ENCODE results near the gene MDGA2. TPM values are rescaled to one million over a fixed set of nuclear protein-coding genes. Genes with fewer than 3 reads are reported as not detected.

The MDGA2 gene
- total RNA-seq, 2 experiments from 2014 or later, result not detected

DNA sequence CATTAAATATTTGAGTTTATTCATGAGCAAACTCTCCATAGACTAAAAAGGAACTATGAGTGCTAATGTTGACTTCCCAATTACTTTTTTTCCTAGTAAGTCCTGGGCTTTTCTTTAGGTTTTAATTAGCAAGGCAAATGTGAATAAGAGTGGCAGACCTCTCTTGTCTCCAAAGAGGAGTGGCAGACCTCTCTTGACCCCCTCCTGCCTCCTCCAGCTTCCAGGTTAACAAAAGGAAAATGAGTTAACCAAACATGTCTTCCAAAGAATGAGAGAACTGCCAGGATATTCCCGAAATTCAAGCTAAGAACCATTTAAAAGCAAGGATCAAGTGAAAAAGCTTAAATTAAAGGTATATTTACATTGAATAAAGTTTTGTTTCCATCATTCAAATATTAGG lies 253.2 kb downstream of the MDGA2 start:
- POLR2A ChIA-PET, result no interaction called here
- no peak for ATAC-seq (ENCODE audit: low read depth)
- H3K4me3 Mint-ChIP-seq, result no peak overlapping the region

DNA sequence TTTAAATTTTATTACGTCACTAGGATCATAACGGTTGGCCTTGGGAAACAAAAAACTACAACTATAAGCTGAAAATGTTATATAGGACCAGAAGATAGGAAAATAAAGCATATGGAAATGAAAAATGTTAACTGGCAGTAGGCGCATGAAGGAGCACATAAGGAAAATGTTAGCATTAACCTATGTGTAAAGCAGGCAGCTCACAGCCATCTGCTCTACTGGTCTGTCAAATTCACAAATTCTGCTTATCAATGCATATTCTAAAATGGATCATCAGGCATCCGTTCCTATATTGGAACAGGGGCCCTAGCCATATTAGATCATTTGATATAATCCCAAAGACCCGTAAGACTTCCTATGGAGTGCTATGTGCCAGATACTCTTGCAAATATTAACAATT lies 263.9 kb downstream of the MDGA2 start:
- DNase-seq, result no peak
- Mint-ChIP-seq H3K4me1 (no peaks in the 10 kb centered on the region), H3K4me3 (no peak overlapping the region), H3K27ac (no peak overlapping the region), H3K36me3 (no peaks in the 10 kb centered on the region), H3K9me3 (peaks cover 2% of the 10 kb centered on the region), H3K27me3 (no peaks in the 10 kb centered on the region)
- ATAC-seq (ENCODE audit: low read depth), result no peak
- POLR2A ChIA-PET, result no interaction called here

More for the DNA sequence above, 253.2 kb downstream of the MDGA2 start:
- H3K9me3 Mint-ChIP-seq, result peaks cover 2% of the 10 kb centered on the region
- H3K27me3 Mint-ChIP-seq, result no peaks in the 10 kb centered on the region
- H3K36me3 Mint-ChIP-seq, result no peaks in the 10 kb centered on the region
- no peak overlapping the region for H3K27ac Mint-ChIP-seq
- no peaks in the 10 kb centered on the region for H3K4me1 Mint-ChIP-seq
- DNase-seq, result no peak

DNA sequence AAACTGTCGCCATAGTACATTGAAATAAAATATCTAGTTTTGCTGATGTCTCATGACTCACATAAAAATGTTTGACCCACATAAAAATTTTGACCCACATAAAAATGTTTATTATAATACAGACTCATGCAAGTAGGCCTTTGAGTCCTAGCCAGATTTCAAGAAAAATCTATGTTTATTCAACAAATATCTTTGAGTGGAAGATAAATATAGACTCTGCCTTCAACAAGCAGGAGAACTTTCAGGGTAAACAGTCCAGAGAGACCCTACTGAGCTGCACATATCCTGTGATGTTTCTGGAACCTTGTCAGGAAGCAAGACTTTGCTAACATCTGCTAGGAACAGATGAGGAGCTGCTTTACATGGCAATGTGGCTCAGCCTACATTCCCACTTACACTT lies 283.1 kb downstream of the MDGA2 start:
- Mint-ChIP-seq H3K36me3 (no peaks in the 10 kb centered on the region), H3K27ac (no peak overlapping the region), H3K4me3 (no peak overlapping the region), H3K27me3 (no peaks in the 10 kb centered on the region), H3K4me1 (no peaks in the 10 kb centered on the region), H3K9me3 (peaks cover 3% of the 10 kb centered on the region)
- no peak for ATAC-seq (ENCODE audit: low read depth)
- POLR2A ChIA-PET, result no interaction called here
- no peak for DNase-seq

DNA sequence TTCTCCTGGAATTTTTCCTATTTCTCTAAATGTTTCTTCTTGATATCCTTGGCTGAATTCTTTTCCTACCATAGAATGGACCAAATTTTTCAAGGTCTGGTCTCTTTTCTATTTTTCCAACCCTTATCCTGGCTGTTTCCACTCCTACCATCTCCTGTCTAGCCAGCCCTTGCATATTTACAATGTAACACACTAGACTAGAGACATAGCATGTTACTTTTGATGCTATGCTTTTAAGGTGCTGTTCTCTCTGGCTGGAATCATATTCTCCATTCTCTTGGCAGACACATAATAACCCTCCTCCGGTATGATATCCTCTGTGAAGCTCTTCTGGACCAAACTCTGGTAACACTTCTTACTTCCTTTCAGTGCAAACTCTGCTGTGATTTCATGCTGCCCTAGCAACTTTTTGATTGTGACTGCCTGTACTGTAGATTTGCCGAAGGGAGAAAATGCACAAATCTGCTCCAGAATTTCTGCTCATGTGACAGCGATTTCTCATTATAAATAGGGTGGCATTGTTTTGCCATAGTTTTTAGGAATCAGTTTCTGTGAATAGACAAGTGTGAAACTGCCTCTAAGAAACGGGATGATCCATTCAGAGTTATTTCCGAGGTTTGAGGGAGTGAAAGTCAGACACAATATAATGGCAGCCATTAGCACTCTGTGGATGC lies 284.4 kb downstream of the MDGA2 start:
- Mint-ChIP-seq H3K4me3 (no peak overlapping the region), H3K4me1 (no peaks in the 10 kb centered on the region), H3K27ac (no peak overlapping the region), H3K36me3 (no peaks in the 10 kb centered on the region), H3K9me3 (peaks cover 2% of the 10 kb centered on the region), H3K27me3 (no peaks in the 10 kb centered on the region)
- DNase-seq (no peak), ATAC-seq (ENCODE audit: low read depth) (no peak)
- POLR2A ChIA-PET, result no interaction called here

DNA sequence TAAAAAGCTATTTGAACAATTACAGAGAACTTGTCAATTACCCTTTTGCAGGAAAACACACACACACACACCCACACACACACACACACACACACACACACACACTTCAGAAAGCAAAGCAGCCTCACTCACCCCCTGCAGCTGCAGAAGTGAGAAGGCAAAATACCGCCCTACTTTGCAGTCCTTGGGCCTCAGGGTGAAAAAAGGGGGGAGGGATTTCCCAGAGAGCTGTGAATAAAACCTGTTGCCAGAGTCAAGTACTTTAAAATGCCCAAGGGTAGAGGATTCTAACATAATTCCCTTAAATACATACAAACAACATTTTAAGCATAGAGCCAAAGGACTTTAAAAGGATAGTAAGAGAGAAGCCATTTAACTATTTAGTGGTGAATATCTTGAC lies 285.9 kb downstream of the MDGA2 start:
- H3K27me3 Mint-ChIP-seq, result no peaks in the 10 kb centered on the region
- H3K36me3 Mint-ChIP-seq, result no peaks in the 10 kb centered on the region
- no peak for ATAC-seq (ENCODE audit: low read depth)
- DNase-seq, result no peak
- POLR2A ChIA-PET, result no interaction called here
- H3K4me3 Mint-ChIP-seq, result no peak overlapping the region
- no peak overlapping the region for H3K27ac Mint-ChIP-seq
- no peaks in the 10 kb centered on the region for H3K4me1 Mint-ChIP-seq
- peaks cover 2% of the 10 kb centered on the region for H3K9me3 Mint-ChIP-seq

DNA sequence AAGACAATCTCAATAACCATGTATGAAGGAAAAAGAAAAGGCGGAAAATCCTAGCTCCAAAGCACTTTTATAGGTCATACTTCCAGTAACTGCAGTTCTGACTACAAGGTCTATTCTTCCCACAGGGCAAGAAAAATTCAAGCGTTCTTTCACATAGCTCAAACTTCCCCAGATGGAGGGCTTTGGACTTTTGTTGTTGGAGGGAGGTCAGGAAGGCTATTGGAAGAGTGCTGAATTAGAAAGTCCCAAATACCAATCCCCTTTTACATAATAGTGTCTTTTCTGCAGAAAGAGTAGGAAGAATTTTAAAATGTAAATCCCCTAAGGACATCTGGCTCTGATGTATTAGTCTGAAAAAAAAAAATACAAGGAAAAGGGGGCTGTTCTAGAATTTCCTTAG lies 309.4 kb downstream of the MDGA2 start:
- H3K27ac Mint-ChIP-seq, result no peak overlapping the region
- no peak for ATAC-seq (ENCODE audit: low read depth)
- peaks cover 1% of the 10 kb centered on the region for H3K9me3 Mint-ChIP-seq
- no peaks in the 10 kb centered on the region for H3K36me3 Mint-ChIP-seq
- H3K4me1 Mint-ChIP-seq, result no peaks in the 10 kb centered on the region
- H3K4me3 Mint-ChIP-seq, result no peak overlapping the region
- no peak for DNase-seq
- POLR2A ChIA-PET, result no interaction called here
- H3K27me3 Mint-ChIP-seq, result no peaks in the 10 kb centered on the region

DNA sequence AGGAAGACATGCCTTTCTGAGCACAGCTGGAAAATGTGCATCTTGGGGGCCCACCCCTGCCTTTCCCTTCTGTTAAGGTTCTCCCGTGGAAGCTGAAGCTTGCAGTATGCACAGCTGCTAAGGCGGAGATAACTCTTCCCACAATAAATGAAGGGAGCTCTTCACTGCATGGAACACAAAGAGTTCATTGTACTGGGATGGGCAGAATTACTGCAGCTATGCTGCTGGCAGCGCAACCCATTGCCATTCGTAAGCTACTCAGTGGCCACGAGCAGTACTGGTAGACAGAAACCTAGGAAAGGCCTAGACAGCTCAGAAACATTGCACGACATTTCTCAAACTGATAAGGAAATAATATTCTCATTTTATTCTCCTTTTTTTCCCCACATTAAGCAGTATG lies 310.2 kb downstream of the MDGA2 start:
- Mint-ChIP-seq H3K27ac (no peak overlapping the region), H3K36me3 (no peaks in the 10 kb centered on the region), H3K4me1 (no peaks in the 10 kb centered on the region), H3K4me3 (no peak overlapping the region), H3K27me3 (no peaks in the 10 kb centered on the region), H3K9me3 (peaks cover 3% of the 10 kb centered on the region)
- DNase-seq, result no peak
- no peak for ATAC-seq (ENCODE audit: low read depth)
- POLR2A ChIA-PET, result no interaction called here

DNA sequence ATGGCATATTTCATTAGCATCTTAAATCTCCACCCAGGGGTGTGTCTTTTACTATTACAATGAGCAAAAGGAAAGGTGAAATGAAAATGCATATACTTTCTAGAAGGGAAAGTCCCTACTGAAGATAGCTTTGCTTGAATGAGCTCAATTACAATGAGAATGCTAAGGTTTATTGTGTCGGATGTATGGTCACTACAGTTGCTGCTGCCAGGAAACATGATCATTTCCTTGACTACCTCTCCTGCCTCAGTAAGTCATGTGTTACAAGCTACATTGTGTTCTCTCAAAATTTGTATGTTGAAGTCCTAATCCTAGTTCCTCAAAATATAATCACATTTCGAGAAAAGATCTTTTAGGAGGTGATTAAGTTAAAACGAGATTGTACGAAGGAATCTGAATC lies 322.2 kb downstream of the MDGA2 start:
- Mint-ChIP-seq H3K4me3 (no peak overlapping the region), H3K27me3 (no peaks in the 10 kb centered on the region), H3K4me1 (no peaks in the 10 kb centered on the region), H3K9me3 (peaks cover 3% of the 10 kb centered on the region), H3K36me3 (no peaks in the 10 kb centered on the region), H3K27ac (no peak overlapping the region)
- ATAC-seq (ENCODE audit: low read depth) (no peak), DNase-seq (no peak)
- POLR2A ChIA-PET, result no interaction called here

DNA sequence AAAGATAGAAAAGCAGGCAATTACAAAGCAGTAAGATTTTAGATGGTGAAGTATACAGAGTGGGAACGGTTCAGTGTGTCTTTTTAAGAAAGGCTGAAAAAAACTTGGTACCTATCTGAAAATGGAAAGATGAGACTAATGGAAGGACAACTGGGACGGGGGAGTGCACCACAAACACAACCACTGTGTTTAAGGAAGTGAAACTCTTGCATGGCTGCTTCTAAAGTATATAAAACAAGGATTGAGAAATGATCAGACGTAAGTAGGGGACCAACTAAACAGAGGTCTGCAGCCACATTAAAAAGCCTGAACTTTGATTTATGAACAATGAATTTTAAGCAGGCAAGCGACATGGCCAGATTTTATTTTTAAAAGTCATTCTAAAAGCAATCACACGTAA lies 328.6 kb downstream of the MDGA2 start:
- Mint-ChIP-seq H3K4me3 (no peak overlapping the region), H3K9me3 (peaks cover 2% of the 10 kb centered on the region), H3K27me3 (no peaks in the 10 kb centered on the region), H3K4me1 (no peaks in the 10 kb centered on the region), H3K36me3 (no peaks in the 10 kb centered on the region), H3K27ac (no peak overlapping the region)
- POLR2A ChIA-PET, result no interaction called here
- ATAC-seq (ENCODE audit: low read depth) (no peak), DNase-seq (no peak)

DNA sequence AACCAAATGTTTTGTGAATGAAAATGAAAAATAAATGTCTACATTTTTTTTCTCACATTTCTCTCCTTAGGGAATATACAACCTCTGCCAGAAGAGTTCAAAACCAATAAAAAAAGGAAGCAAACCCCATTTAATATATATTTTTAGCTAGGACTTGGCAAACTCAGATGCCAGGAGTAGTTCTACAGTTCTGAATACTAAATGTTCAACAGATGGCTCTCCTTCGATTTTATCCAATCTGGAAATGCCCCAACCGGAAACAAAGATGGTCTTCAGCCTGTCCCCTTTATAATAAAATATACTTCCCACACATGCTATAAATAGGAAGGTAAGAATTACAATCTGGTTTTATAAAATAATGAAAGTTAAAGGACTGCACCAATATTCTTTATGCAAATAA lies 330.4 kb downstream of the MDGA2 start:
- POLR2A ChIA-PET, result no interaction called here
- ATAC-seq (ENCODE audit: low read depth), result no peak
- no peaks in the 10 kb centered on the region for H3K27me3 Mint-ChIP-seq
- no peak overlapping the region for H3K4me3 Mint-ChIP-seq
- no peak overlapping the region for H3K27ac Mint-ChIP-seq
- no peak for DNase-seq
- H3K4me1 Mint-ChIP-seq, result no peaks in the 10 kb centered on the region
- H3K36me3 Mint-ChIP-seq, result no peaks in the 10 kb centered on the region
- H3K9me3 Mint-ChIP-seq, result peaks cover 2% of the 10 kb centered on the region

DNA sequence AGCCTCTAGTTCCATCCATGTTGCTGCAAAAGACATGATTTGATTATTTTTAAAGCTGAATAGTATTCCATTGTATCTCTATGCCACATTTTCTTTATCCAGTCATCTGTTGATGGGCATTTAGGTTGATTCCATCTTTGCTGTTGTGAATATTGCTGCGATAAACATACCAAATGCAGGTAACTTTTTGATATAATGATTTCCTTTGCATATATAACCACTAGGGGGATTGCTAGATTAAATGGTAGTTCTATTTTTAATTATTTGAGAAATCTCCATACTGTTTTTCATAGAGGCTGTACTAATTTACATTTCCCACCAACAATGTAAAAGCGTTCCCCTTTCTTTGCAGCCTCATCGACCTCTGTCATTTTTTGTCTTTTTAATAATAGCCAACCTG lies 342.5 kb downstream of the MDGA2 start:
- POLR2A ChIA-PET, result no interaction called here
- no peak overlapping the region for H3K27ac Mint-ChIP-seq
- H3K36me3 Mint-ChIP-seq, result no peaks in the 10 kb centered on the region
- H3K4me3 Mint-ChIP-seq, result no peak overlapping the region
- no peaks in the 10 kb centered on the region for H3K9me3 Mint-ChIP-seq
- no peaks in the 10 kb centered on the region for H3K4me1 Mint-ChIP-seq
- no peak for DNase-seq
- ATAC-seq (ENCODE audit: low read depth), result no peak
- no peaks in the 10 kb centered on the region for H3K27me3 Mint-ChIP-seq

DNA sequence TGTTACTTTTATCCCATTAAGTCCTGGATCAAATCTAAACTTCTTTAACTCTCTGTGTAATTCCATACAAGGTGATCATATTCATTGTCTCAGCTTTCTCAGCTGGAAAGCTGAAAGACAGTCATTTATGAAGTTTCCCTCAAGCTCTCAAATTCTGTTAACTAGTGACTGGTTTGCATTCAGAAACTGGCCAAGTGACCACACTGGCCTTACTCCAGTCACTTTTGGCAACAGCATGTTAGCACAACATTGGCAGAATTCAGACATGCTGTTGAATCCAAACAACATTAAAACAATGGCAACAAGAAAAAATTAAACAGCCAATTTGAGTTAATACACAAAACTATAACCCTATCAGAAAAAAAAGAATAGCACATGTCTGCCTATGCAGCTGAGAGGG lies 343.3 kb downstream of the MDGA2 start:
- Mint-ChIP-seq H3K36me3 (no peaks in the 10 kb centered on the region), H3K4me3 (no peak overlapping the region), H3K27me3 (no peaks in the 10 kb centered on the region)

DNA sequence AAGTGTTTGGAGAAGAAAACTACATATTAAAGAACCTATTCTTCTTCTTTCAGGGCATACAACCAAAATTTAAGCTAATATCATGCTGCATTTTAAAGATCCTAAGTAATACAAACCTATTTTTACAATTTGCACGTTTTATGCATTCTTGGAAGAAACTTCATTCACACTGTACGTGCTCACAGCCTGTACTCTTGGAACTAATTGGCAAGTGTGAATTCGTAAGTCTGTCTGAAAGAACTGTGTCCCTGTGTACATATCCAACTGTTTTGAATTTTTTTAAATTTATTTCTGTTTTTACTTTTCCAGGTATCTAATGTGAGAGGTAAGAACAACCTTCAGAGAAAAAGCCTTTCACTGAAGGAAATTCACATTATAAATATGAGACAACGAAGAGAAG lies 347.0 kb downstream of the MDGA2 start:
- Mint-ChIP-seq H3K27me3 (no peaks in the 10 kb centered on the region), H3K4me3 (no peak overlapping the region), H3K4me1 (no peaks in the 10 kb centered on the region), H3K9me3 (no peaks in the 10 kb centered on the region), H3K36me3 (no peaks in the 10 kb centered on the region), H3K27ac (no peak overlapping the region)
- ATAC-seq (ENCODE audit: low read depth) (no peak), DNase-seq (no peak)
- POLR2A ChIA-PET, result no interaction called here

More for the DNA sequence above, 343.3 kb downstream of the MDGA2 start:
- POLR2A ChIA-PET, result no interaction called here
- no peak for DNase-seq
- no peaks in the 10 kb centered on the region for H3K9me3 Mint-ChIP-seq
- H3K4me1 Mint-ChIP-seq, result no peaks in the 10 kb centered on the region
- H3K27ac Mint-ChIP-seq, result no peak overlapping the region
- ATAC-seq (ENCODE audit: low read depth), result no peak

DNA sequence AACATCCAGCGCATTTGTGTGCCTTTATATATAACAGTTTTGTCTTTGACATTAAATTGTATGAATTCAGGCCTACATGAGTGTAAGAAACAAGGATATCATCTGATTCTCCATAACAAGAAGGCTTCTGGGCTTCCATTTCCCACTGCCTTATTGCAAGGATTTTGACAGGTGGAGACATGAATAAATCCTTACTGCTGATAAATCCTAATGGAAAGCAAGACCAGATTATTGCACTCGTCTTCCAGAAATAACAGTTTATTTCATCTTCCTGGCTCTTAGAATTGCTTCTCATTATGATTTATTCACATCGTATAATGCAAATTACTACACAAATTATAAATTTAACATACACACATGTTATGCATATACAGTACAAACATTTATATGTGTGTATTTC lies 348.1 kb downstream of the MDGA2 start:
- Mint-ChIP-seq H3K36me3 (no peaks in the 10 kb centered on the region), H3K4me3 (no peak overlapping the region), H3K9me3 (no peaks in the 10 kb centered on the region), H3K27ac (no peak overlapping the region), H3K4me1 (no peaks in the 10 kb centered on the region), H3K27me3 (no peaks in the 10 kb centered on the region)
- ATAC-seq (ENCODE audit: low read depth), result no peak
- POLR2A ChIA-PET, result no interaction called here
- DNase-seq, result no peak

DNA sequence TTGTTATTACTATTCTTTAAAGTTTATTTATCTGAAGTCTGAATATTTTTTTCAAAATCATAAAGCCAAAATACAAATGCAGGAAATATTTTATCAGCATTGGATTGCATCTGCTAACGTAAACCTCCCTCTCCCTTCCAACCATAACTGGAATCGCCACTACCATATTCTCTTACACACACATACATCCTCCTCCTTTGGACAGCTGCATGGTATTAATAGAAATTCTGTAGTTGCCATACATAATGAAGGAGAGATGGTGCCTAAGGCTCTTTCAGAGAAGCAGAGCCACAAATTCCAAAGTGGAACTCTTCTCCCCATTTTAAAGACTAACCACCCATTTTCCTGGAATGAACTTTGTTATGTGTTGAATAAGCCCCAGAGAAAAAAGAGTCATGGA lies 352.7 kb downstream of the MDGA2 start:
- POLR2A ChIA-PET, result no interaction called here
- Mint-ChIP-seq H3K27ac (no peak overlapping the region), H3K4me3 (no peak overlapping the region), H3K9me3 (peaks cover 2% of the 10 kb centered on the region), H3K27me3 (no peaks in the 10 kb centered on the region), H3K36me3 (no peaks in the 10 kb centered on the region), H3K4me1 (no peaks in the 10 kb centered on the region)
- ATAC-seq (ENCODE audit: low read depth) (no peak), DNase-seq (no peak)

Data from activated naive CD8-positive, alpha-beta T cell treated with anti-CD3 and anti-CD28 coated beads, Interleukin-2, amount 10 ng/mL, durations not matched to agents 7 days and 5 days (primary cell).